Trophoblast cell (in vitro differentiated cells and primary cell): ENCODE measurements around the gene LINGO4.

Source experiments
- DNase-seq, 2 donors: peaks; one replicate each; pipeline ENCODE4 v3.0.0-alpha.2; 2016
- H2AFZ ChIP-seq: 2 replicates; pipeline ENCODE4 v1.6.1; 2013; ENCODE audit warnings: low read length, moderate library complexity, mild to moderate bottlenecking; ENCODE audit not compliant: insufficient read depth, poor library complexity
- H2AK5ac ChIP-seq: 2 replicates; pipeline ENCODE4 v1.6.1; 2013; ENCODE audit warnings: mild to moderate bottlenecking, low read length
- H2BK120ac ChIP-seq: 2 replicates; pipeline ENCODE4 v1.6.1; 2013; ENCODE audit warnings: low read length, mild to moderate bottlenecking, moderate library complexity; ENCODE audit not compliant: insufficient read depth, poor library complexity
- H2BK12ac ChIP-seq: 2 replicates; pipeline ENCODE4 v1.6.1; 2013; ENCODE audit warnings: mild to moderate bottlenecking, low read length, moderate library complexity
- H2BK5ac ChIP-seq: 2 replicates; pipeline ENCODE4 v1.6.1; 2013; ENCODE audit warnings: low read length, low read depth, moderate library complexity, mild to moderate bottlenecking; ENCODE audit not compliant: poor library complexity
- H3K14ac ChIP-seq: 2 replicates; pipeline ENCODE4 v1.6.1; 2013; ENCODE audit warnings: mild to moderate bottlenecking, low read length
- H3K18ac ChIP-seq: 2 replicates; pipeline ENCODE4 v1.6.1; 2013; ENCODE audit warnings: mild to moderate bottlenecking, low read length
- H3K23ac ChIP-seq: 2 replicates; pipeline ENCODE4 v1.6.1; 2013; ENCODE audit warnings: low read length
- H3K27ac ChIP-seq: 2 replicates; pipeline ENCODE4 v1.5.1; 2013; ENCODE audit warnings: low read depth, mild to moderate bottlenecking, inconsistent platforms, low read length, moderate library complexity
- H3K27me3 ChIP-seq: 2 replicates; pipeline ENCODE4 v1.6.1; 2013; ENCODE audit warnings: inconsistent platforms, mild to moderate bottlenecking, low read length, moderate library complexity; ENCODE audit not compliant: insufficient read depth
- H3K36me3 ChIP-seq, 2 experiments: 1 replicate in 1 of 2; 2 replicates in 1 of 2; pipeline ENCODE4 v1.6.1; 2013; ENCODE audit warnings: low read length in 2 of 2, mild to moderate bottlenecking in 2 of 2, moderate library complexity in 1 of 2; ENCODE audit not compliant: insufficient read depth in 2 of 2, control insufficient read depth in 1 of 2
- H3K4ac ChIP-seq: 2 replicates; pipeline ENCODE4 v1.6.1; 2013; ENCODE audit warnings: low read depth, mild to moderate bottlenecking, low read length, moderate library complexity
- H3K4me1 ChIP-seq, 2 experiments: 1 replicate in 1 of 2; 2 replicates in 1 of 2; pipeline ENCODE4 v1.6.1; 2013; ENCODE audit warnings: low read length in 2 of 2, mild to moderate bottlenecking in 2 of 2, moderate library complexity in 1 of 2; ENCODE audit not compliant: insufficient read depth in 2 of 2, control insufficient read depth in 1 of 2
- H3K4me2 ChIP-seq: 2 replicates; pipeline ENCODE4 v1.6.1; 2013; ENCODE audit warnings: inconsistent platforms, mild to moderate bottlenecking, low read length, moderate library complexity
- H3K4me3 ChIP-seq: 2 replicates; pipeline ENCODE4 v1.5.1; 2013; ENCODE audit warnings: mild to moderate bottlenecking, low read depth, low read length, inconsistent platforms
- H3K79me1 ChIP-seq: one replicate; pipeline ENCODE4 v1.6.1; 2013; ENCODE audit warnings: low read length
- H3K79me2 ChIP-seq: 2 replicates; pipeline ENCODE4 v1.6.1; 2013; ENCODE audit warnings: low read length, mild to moderate bottlenecking; ENCODE audit not compliant: control insufficient read depth, insufficient read depth, poor library complexity
- H3K9ac ChIP-seq: 2 replicates; pipeline ENCODE4 v1.6.1; 2013; ENCODE audit warnings: mild to moderate bottlenecking, low read length
- H3K9me3 ChIP-seq: 2 replicates; pipeline ENCODE4 v1.6.1; 2013; ENCODE audit warnings: low read depth, mild to moderate bottlenecking, control low read depth, inconsistent platforms, low read length; ENCODE audit not compliant: insufficient read depth
- H4K12ac ChIP-seq: 2 replicates; pipeline ENCODE4 v1.6.1; 2013; ENCODE audit warnings: low read depth, mild to moderate bottlenecking, low read length, moderate library complexity
- H4K8ac ChIP-seq: 2 replicates; pipeline ENCODE4 v1.6.1; 2013; ENCODE audit warnings: low read depth, mild to moderate bottlenecking, low read length, moderate library complexity
- H4K91ac ChIP-seq: one replicate; pipeline ENCODE4 v1.6.1; 2013; ENCODE audit warnings: low read depth, mild to moderate bottlenecking, low read length, moderate library complexity
- WGBS: extraction: QIAGEN DNeasy Blood & Tissue Kit; methylation state at CpG from one replicate; pipeline ENCODE4 v1.1.7; 2013; ENCODE audit warnings: missing lambda C conversion rate; ENCODE audit not compliant: insufficient read length, insufficient coverage; ENCODE audit errors: extremely low coverage; 5-methylcytosine and 5-hydroxymethylcytosine counted together

Gene LINGO4

DNA sequence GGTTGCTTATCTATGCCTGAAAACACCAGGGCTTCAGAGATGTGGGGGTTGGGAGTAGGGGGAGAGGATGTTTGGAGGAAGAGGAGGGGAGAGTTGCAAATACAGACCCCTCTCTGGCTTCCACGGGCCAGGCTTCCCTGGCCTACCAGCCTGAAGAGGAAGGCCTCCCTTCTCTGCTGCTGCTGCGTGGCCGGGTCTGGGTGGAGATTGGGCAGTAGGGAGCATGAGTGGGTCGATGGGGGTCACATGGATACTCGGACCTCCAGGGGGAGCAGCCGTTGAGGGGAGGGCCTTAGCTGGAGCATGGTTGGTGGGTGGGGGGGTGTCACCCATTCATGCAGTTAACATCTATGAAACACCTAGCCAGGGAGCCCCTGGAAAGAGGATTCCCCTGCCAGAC is 24.8 kb upstream of the LINGO4 start:
- no peaks in the 10 kb centered on the region for H3K36me3 ChIP-seq
- no peak overlapping the region for H3K4me2 ChIP-seq
- no peak overlapping the region for H4K12ac ChIP-seq
- no peak overlapping the region for H3K23ac ChIP-seq
- H3K9me3 ChIP-seq, result no peaks in the 10 kb centered on the region
- WGBS, result no CpG with 5 or more reads among the region's 6 CpGs
- no peak overlapping the region for H2BK12ac ChIP-seq
- no peak overlapping the region for H3K4me3 ChIP-seq
- no peak overlapping the region for H2AK5ac ChIP-seq
- H2AFZ ChIP-seq, result no peak overlapping the region
- no peak for DNase-seq
- H3K18ac ChIP-seq, result no peak overlapping the region
- no peak overlapping the region for H3K4ac ChIP-seq
- H3K4me1 ChIP-seq, result no peaks in the 10 kb centered on the region
- no peak overlapping the region for H3K14ac ChIP-seq
- no peak overlapping the region for H2BK120ac ChIP-seq
- H3K79me2 ChIP-seq, result no peaks in the 10 kb centered on the region
- no peaks in the 10 kb centered on the region for H3K27me3 ChIP-seq
- H3K9ac ChIP-seq, result no peak overlapping the region
- H3K79me1 ChIP-seq, result no peaks in the 10 kb centered on the region
- no peak overlapping the region for H3K27ac ChIP-seq
- no peak overlapping the region for H2BK5ac ChIP-seq
- no peak overlapping the region for H4K91ac ChIP-seq
- no peak overlapping the region for H4K8ac ChIP-seq

- H3K18ac ChIP-seq, result no peak overlapping the region
These were observed 24.3 kb upstream of the LINGO4 start for GRCh38 chr1:151829352-151830046.

DNA sequence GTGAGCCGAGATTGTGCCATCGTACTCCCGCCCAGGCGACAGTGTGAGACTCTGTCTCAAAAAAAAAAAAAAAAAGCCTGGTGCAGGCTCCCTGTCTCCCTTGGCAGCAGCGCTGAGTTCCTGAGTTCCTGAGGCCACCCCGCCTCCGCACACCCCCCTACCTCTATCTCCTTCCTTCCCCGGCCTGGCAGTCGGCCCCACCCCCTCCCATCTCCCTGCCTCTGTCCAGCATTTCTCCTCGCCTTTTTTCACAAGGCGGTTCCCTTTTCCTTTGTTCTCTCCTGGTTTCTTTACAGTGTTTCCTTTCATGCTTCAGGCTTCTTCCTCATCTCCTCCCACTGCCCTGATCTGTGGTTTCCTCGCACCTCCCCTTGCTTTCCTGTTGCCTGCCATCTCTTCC is 23.7 kb upstream of the LINGO4 start:
- Histone ChIP-seq H3K4ac (no peak overlapping the region), H3K79me1 (no peaks in the 10 kb centered on the region), H3K4me1 (no peaks in the 10 kb centered on the region), H4K8ac (no peak overlapping the region), H3K36me3 (no peaks in the 10 kb centered on the region), H4K12ac (no peak overlapping the region), H4K91ac (no peak overlapping the region), H3K18ac (no peak overlapping the region), H3K23ac (no peak overlapping the region), H2BK12ac (no peak overlapping the region), H3K4me3 (no peak overlapping the region), H3K9ac (no peak overlapping the region), H3K4me2 (no peak overlapping the region), H3K9me3 (no peaks in the 10 kb centered on the region), H2BK5ac (no peak overlapping the region), H2AFZ (no peak overlapping the region), H3K79me2 (no peaks in the 10 kb centered on the region), H3K27ac (no peak overlapping the region), H3K14ac (no peak overlapping the region), H3K27me3 (no peaks in the 10 kb centered on the region), H2BK120ac (no peak overlapping the region), H2AK5ac (no peak overlapping the region)
- no peak for DNase-seq
- no CpG with 5 or more reads among the region's 12 CpGs for WGBS

More at GRCh38 chr1:151829352-151830046, 24.3 kb upstream of the LINGO4 start:
- H3K4ac ChIP-seq, result no peak overlapping the region
- no peak overlapping the region for H2BK5ac ChIP-seq
- DNase-seq, result no peak
- no peak overlapping the region for H4K91ac ChIP-seq
- H3K27ac ChIP-seq, result no peak overlapping the region
- no peak overlapping the region for H2AK5ac ChIP-seq
- no peak overlapping the region for H2BK12ac ChIP-seq
- no peak overlapping the region for H3K23ac ChIP-seq
- H4K12ac ChIP-seq, result no peak overlapping the region
- H3K4me3 ChIP-seq, result no peak overlapping the region
- H3K27me3 ChIP-seq, result no peaks in the 10 kb centered on the region
- H3K79me2 ChIP-seq, result no peaks in the 10 kb centered on the region
- H3K9ac ChIP-seq, result no peak overlapping the region
- H3K79me1 ChIP-seq, result no peaks in the 10 kb centered on the region
- H3K4me2 ChIP-seq, result no peak overlapping the region
- no peak overlapping the region for H4K8ac ChIP-seq
- H3K14ac ChIP-seq, result no peak overlapping the region
- H2AFZ ChIP-seq, result no peak overlapping the region
- H3K9me3 ChIP-seq, result no peaks in the 10 kb centered on the region
- no peaks in the 10 kb centered on the region for H3K4me1 ChIP-seq
- no CpG with 5 or more reads among the region's 4 CpGs for WGBS
- H2BK120ac ChIP-seq, result no peak overlapping the region
- H3K36me3 ChIP-seq, result no peaks in the 10 kb centered on the region

GRCh38 chr1:151827853-151828252 is 22.6 kb upstream of the LINGO4 start:
- Histone ChIP-seq H3K27ac (no peak overlapping the region), H3K4ac (no peak overlapping the region), H3K4me1 (peaks cover 0 to under 1% of the 10 kb centered on the region in 2 experiments), H3K79me1 (no peaks in the 10 kb centered on the region), H3K27me3 (no peaks in the 10 kb centered on the region), H3K36me3 (no peaks in the 10 kb centered on the region), H3K9me3 (no peaks in the 10 kb centered on the region), H2AK5ac (no peak overlapping the region), H2BK12ac (no peak overlapping the region), H3K4me2 (no peak overlapping the region), H2BK120ac (no peak overlapping the region), H4K91ac (no peak overlapping the region), H3K14ac (no peak overlapping the region), H4K8ac (no peak overlapping the region), H2BK5ac (no peak overlapping the region), H2AFZ (no peak overlapping the region), H3K18ac (no peak overlapping the region), H3K9ac (no peak overlapping the region), H3K4me3 (no peak overlapping the region), H4K12ac (no peak overlapping the region), H3K79me2 (no peaks in the 10 kb centered on the region), H3K23ac (no peak overlapping the region)
- no peak for DNase-seq
- no CpG with 5 or more reads among the region's 9 CpGs for WGBS
